ENCODE measurements around the gene ACAP2. TPM values are rescaled to one million over a fixed set of nuclear protein-coding genes. Genes with fewer than 3 reads are reported as not detected.
"Not testable (repeated sequence)": the region's sequence is repeated elsewhere in the genome, so short reads cannot be mapped to it uniquely, and the experiment has no call there.

Gene ACAP2
- total RNA-seq, 2 donors from 2014 or later = 24.3 to 25.3 TPM

DNA sequence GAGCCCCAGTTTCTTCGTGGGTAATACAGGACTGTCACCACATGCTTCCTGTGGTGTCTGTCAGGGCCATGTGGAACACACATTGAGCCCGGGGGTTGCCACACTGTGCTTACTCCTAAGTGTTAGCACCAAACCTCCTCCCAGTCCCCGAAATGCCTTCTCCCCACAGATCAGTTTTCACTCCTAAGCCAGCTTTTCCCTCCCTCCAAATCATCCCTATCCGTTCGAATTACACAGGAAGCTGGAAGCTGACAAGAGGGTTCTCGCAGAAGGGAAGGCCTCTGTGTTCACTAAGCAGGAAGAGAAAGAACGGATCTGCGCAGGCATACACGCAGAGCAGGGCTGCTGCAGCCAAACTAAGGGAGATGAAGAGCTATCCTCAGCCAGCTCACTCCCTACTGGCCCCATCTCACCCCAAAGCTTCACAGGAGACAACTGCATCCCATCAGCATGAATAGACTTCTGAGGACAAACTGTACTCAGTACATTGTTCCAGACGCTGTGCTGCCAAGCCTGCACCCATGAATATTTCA is 204.2 kb downstream of the ACAP2 start:
- no peak for DNase-seq
- peak; percentile 48 to 57 for ATAC-seq
- intact Hi-C loops (cut with DNase I) = no loop called here

DNA sequence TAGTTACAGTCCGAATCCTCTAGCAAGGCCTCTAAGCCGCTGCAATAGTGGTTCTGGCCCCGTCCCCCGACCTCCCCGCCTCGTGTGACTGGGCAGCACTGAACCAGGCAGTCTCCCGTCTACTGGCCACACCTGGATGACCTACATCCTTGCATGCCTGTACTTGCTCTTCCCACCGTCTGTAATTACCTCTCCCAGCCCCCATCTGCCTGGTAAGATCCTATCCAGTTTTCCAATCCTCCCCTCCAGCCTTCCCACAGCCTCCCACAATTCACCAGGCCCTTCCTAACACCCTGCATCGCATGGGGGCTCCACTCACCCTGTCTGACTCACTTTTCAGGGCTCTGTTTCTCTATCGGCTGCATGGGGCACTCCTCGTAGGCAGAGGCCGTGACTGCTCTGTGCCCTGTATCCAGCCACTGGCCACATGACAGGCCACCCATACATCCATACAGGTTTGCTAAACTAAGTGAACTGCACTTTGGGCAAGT is 204.7 kb downstream of the ACAP2 start:
- no peak for DNase-seq
- intact Hi-C loops (cut with DNase I) = no loop called here

GRCh38 chr3:195236801-195237570 is 205.8 kb downstream of the ACAP2 start:
- intact Hi-C loops (cut with DNase I) = no loop called here
- DNase-seq (no peak), ATAC-seq (no peak)

More for the DNA sequence above, 204.7 kb downstream of the ACAP2 start:
- no peak for ATAC-seq

GRCh38 chr3:195236076-195236798 is 206.6 kb downstream of the ACAP2 start:
- ATAC-seq (no peak), DNase-seq (no peak)
- intact Hi-C loops (cut with DNase I) = no loop called here

DNA sequence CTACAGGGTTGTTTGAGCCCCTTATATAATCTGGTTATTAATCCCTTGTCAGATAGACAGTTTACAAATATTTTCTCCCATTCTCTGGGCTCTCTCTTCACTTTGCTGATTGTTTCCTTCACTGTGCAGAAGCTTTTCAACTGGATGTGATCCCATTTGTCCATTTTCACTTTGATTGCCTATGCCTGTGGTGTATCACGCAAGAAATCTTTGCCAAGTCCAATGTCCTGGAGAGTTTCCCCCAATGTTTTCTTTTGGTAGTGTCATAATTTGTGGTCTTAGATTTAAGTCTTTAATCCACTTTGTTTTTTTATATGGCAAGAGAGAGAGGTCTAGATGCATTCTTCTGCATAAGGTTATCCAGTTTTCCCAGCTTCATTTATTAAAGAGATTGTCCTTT is 212.6 kb downstream of the ACAP2 start:
- intact Hi-C loops (cut with DNase I) = no loop called here
- ATAC-seq (no peak), DNase-seq (no peak)

DNA sequence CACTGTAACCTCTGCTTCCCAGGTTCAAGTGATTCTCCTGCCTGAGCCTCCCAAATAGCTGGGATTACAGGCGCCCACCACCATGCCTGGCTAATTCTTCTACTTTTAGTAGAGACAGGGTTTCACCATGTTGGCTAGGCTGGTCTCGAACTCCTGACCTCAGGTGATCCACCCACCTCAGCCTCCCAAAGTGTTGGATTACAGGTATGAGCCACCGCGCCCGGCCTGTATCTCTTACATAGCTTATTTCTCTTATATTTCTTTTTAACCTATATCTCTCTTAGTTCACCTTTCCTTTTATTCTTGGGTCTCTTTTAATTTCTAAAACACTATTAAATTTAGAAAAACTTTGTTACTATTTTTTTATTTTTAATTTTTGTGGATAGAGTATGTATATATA is 213.9 kb downstream of the ACAP2 start:
- intact Hi-C loops (cut with DNase I); DNase-seq: not testable (repeated sequence)

GRCh38 chr3:195227871-195228270 is 214.9 kb downstream of the ACAP2 start:
- DNase-seq = no peak
- no peak for ATAC-seq
- intact Hi-C loops (cut with DNase I) = no loop called here

More for the DNA sequence above, 213.9 kb downstream of the ACAP2 start:
- ATAC-seq = not testable (repeated sequence)

GRCh38 chr3:195226900-195227447 is 215.8 kb downstream of the ACAP2 start:
- intact Hi-C loops (cut with DNase I) = no loop called here
- ATAC-seq (peak; percentile 21 to 36), DNase-seq (no peak)

- no peak for DNase-seq
- ATAC-seq = no peak
- intact Hi-C loops (cut with DNase I) = no loop called here
These were observed 216.4 kb downstream of the ACAP2 start for GRCh38 chr3:195226445-195226844.

DNA sequence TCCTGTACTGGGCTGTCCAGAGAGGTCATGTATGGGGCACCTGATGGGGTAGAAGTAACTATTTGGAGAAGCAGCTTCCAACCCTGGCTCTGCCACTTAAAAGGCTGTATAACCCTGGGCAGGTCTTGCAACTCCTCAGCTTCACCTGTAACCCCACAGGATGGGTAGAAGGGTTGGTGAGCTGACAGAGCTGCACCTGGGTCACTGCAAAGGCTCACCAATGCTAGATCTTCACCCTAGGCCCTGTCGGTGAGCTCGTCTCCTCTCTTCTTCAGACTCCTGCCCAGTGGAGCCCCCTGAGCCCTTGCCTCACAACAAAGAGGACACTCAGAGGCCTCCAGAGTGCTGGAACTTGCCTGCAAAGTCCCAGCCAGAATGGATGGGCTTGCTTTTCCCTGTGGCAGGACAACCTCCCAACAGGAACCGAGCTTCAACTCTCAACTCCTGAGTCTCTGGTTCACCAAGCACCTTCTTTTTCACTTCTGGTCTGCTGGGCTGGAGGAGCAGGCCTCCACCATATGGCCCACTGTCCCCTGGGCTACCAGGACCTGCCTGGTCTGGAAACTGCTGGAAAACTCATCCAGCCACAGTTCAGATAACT is 217.7 kb downstream of the ACAP2 start:
- DNase-seq (no peak), ATAC-seq (no peak)
- intact Hi-C loops (cut with DNase I) = no loop called here

Other genes with a start within 250 kb of the ACAP2 start
- gene XXYLT1, start 171.9 kb downstream of the ACAP2 start, total RNA-seq = 1 to 10 TPM; 4.2 to 8.8 TPM
- 10 to 100 TPM; 38.8 to 53.4 TPM for gene PPP1R2, start 100.3 kb upstream of the ACAP2 start, total RNA-seq
- gene APOD, start 140.9 kb upstream of the ACAP2 start, total RNA-seq = 100 to 1,000 TPM in 1 of 2 donors, 10 to 100 TPM in 1; 85.0 to 256 TPM